Measurements from ENCODE around the gene SH3GLB2. TPM values are rescaled to one million over a fixed set of nuclear protein-coding genes. Genes with fewer than 3 reads are reported as not detected.

SH3GLB2 gene
- total and polyA plus RNA-seq, 10 of the 15 experiments (the other 5 are each of a cell fraction or from before 2014, with no cell fraction given) = 0.21 to 61.3 (median 30.8) TPM

- FAIRE-seq (no peak), DNase-seq (ENCODE audit: low read depth, low spot score) (no peak), ATAC-seq (no peak)
- POLR2A ChIA-PET = no interaction called here
- RAD21 ChIA-PET (ENCODE audit: unreplicated experiment) = no interaction called here
- Histone ChIP-seq H4K20me1 (ENCODE audit: control insufficient read depth, insufficient read depth) (no peaks in the 10 kb centered on the region), H2AFZ (ENCODE audit: control insufficient read depth, low read depth, low read length) (no peak overlapping the region), H3K4me1 (ENCODE audit: control insufficient read depth, insufficient read depth, low read length) (peaks cover 12% of the 10 kb centered on the region), H3K4me2 (ENCODE audit: control insufficient read depth, insufficient read depth) (no peak overlapping the region), H3K27ac (ENCODE audit: control insufficient read depth, insufficient read depth) (no peak overlapping the region), H3K27me3 (replicated peaks in 1 of 2; ENCODE audit: control insufficient read depth in 2 of 2, insufficient read depth in 2 of 2, low read length in 1 of 2) (no peaks in the 10 kb centered on the region), H3K79me2 (ENCODE audit: control insufficient read depth, insufficient read depth, low read length) (no peaks in the 10 kb centered on the region), H3K9ac (ENCODE audit: control insufficient read depth, insufficient read depth, low read length) (no peak overlapping the region), H3K9me3 (replicated peaks; ENCODE audit: control insufficient read depth, insufficient read depth, low read length) (no peaks in the 10 kb centered on the region), H3K4me3 (no peak overlapping the region), H3K36me3 (ENCODE audit: control insufficient read depth in 2 of 2, insufficient read depth in 2 of 2, low read length in 1 of 2) (peaks cover 0 to 2% of the 10 kb centered on the region in 2 experiments; a peak in 3 of 4 replicates)
- TF ChIP-seq SMC3 (IDR thresholded peaks at IDR 0.05; ENCODE audit: borderline replicate concordance, low read length) = no peak
- 95% methylated on average over 19 of the region's 19 CpGs for WGBS (ENCODE audit: insufficient coverage, insufficient replicate concordance, low lambda C conversion rate, missing lambda C conversion rate)
- in situ Hi-C loops (cut with MboI) = no loop called here
- CTCF ChIA-PET = interaction anchor here (1.1 kb wide), 1 partner anchor 543 kb away, joined by 3 read pairs; no protein-coding TSS in a partner anchor
- intact Hi-C loops (cut with micrococcal nuclease; ENCODE audit: unreplicated experiment) = no loop called here
- no TSS peak for BruUV-seq (replicated peaks)
- SMC1A ChIA-PET (ENCODE audit: uncharacterized antibody, unreplicated experiment) = no interaction called here
Observed at GRCh38 chr9:129068110-129068509, 40.0 kb upstream of the SH3GLB2 start.

GRCh38 chr9:129064499-129064908 lies 36.4 kb upstream of the SH3GLB2 start:
- CTCF ChIA-PET = no interaction called here
- intact Hi-C loops (cut with micrococcal nuclease; ENCODE audit: unreplicated experiment) (no loop called here), in situ Hi-C loops (cut with MboI) (no loop called here)
- no peak for DNase-seq (ENCODE audit: low read depth, low spot score)
- FAIRE-seq = no peak
- ATAC-seq = no peak
- POLR2A ChIA-PET = no interaction called here
- Histone ChIP-seq H3K4me2 (ENCODE audit: control insufficient read depth, insufficient read depth) (no peak overlapping the region), H2AFZ (ENCODE audit: control insufficient read depth, low read depth, low read length) (no peak overlapping the region), H3K79me2 (ENCODE audit: control insufficient read depth, insufficient read depth, low read length) (no peaks in the 10 kb centered on the region), H3K36me3 (ENCODE audit: control insufficient read depth in 2 of 2, insufficient read depth in 2 of 2, low read length in 1 of 2) (peaks cover 0 to 8% of the 10 kb centered on the region in 2 experiments; a peak in 3 of 4 replicates), H3K4me3 (no peak overlapping the region), H3K27me3 (replicated peaks in 1 of 2; ENCODE audit: control insufficient read depth in 2 of 2, insufficient read depth in 2 of 2, low read length in 1 of 2) (no peaks in the 10 kb centered on the region), H4K20me1 (ENCODE audit: control insufficient read depth, insufficient read depth) (no peaks in the 10 kb centered on the region), H3K9ac (ENCODE audit: control insufficient read depth, insufficient read depth, low read length) (no peak overlapping the region), H3K27ac (ENCODE audit: control insufficient read depth, insufficient read depth) (no peak overlapping the region), H3K4me1 (ENCODE audit: control insufficient read depth, insufficient read depth, low read length) (peaks cover 9% of the 10 kb centered on the region), H3K9me3 (replicated peaks; ENCODE audit: control insufficient read depth, insufficient read depth, low read length) (no peaks in the 10 kb centered on the region)
- 91% methylated on average over 8 of the region's 8 CpGs for WGBS (ENCODE audit: insufficient coverage, insufficient replicate concordance, low lambda C conversion rate, missing lambda C conversion rate)
- SMC1A ChIA-PET (ENCODE audit: uncharacterized antibody, unreplicated experiment) = no interaction called here
- TF ChIP-seq POU2F2 (IDR thresholded peaks at IDR 0.05; ENCODE audit: borderline replicate concordance, low read depth, low read length) (no peak), PML (IDR thresholded peaks at IDR 0.05; ENCODE audit: low read length) (no peak)
- no TSS peak for BruUV-seq (replicated peaks)
- RAD21 ChIA-PET (ENCODE audit: unreplicated experiment) = no interaction called here
